ENCODE measurements around the gene HNF4A. TPM values are rescaled to one million over a fixed set of nuclear protein-coding genes. Genes with fewer than 3 reads are reported as not detected.

The HNF4A gene
- total and polyA plus RNA-seq, 2 of the 13 experiments (the other 11 are each of a cell fraction or from before 2014, with no cell fraction given) = 80.9 to 169 TPM

GRCh38 chr20:44393608-44394451 lies 38.3 kb downstream of the HNF4A start (continued):
- TF ChIP-seq UBTF (CRISPR knock-in tag; IDR thresholded peaks at IDR 0.05) (no peak), MXI1 (IDR thresholded peaks at IDR 0.05; ENCODE audit: borderline replicate concordance, low read depth, low read length) (no peak), PAWR (CRISPR knock-in tag; IDR thresholded peaks at IDR 0.05; ENCODE audit: borderline replicate concordance) (no peak), SOX13 (IDR thresholded peaks at IDR 0.05) (0 out of 2 replicates have a peak, but pooled peaks have one; percentile 19), SOX13 (CRISPR knock-in tag; conservative IDR thresholded peaks at IDR 0.05 in 1 of 2, IDR thresholded peaks at IDR 0.05 in 1 of 2) (no peak), SCMH1 (CRISPR knock-in tag; IDR thresholded peaks at IDR 0.05; ENCODE audit: borderline replicate concordance) (no peak), SETDB1 (CRISPR knock-in tag; IDR thresholded peaks at IDR 0.05; ENCODE audit: borderline replicate concordance) (no peak), HOXA3 (CRISPR knock-in tag; IDR thresholded peaks at IDR 0.05) (no peak), TMF1 (CRISPR knock-in tag; IDR thresholded peaks at IDR 0.05; ENCODE audit: low read depth) (no peak), DMTF1 (CRISPR knock-in tag; IDR thresholded peaks at IDR 0.05) (0 out of 2 replicates have a peak, but pooled peaks have one; percentile 54), RELA (CRISPR knock-in tag; IDR thresholded peaks at IDR 0.05) (no peak), SP5 (CRISPR knock-in tag; IDR thresholded peaks at IDR 0.05; ENCODE audit: borderline replicate concordance, low read depth) (no peak), ZNF644 (CRISPR knock-in tag; IDR thresholded peaks at IDR 0.05; ENCODE audit: low read depth) (peak; percentile 27; the same call in 1 of the 2 replicates), ZNF558 (CRISPR knock-in tag; IDR thresholded peaks at IDR 0.05; ENCODE audit: borderline replicate concordance) (no peak; the same call in 1 of the 2 replicates), PBX2 (CRISPR knock-in tag; IDR thresholded peaks at IDR 0.05) (no peak), ARID4A (CRISPR knock-in tag; IDR thresholded peaks at IDR 0.05; ENCODE audit: borderline replicate concordance) (no peak), HCFC1 (IDR thresholded peaks at IDR 0.05; ENCODE audit: low read depth, low read length) (no peak)
- TF ChIP-seq, protein P1, sequence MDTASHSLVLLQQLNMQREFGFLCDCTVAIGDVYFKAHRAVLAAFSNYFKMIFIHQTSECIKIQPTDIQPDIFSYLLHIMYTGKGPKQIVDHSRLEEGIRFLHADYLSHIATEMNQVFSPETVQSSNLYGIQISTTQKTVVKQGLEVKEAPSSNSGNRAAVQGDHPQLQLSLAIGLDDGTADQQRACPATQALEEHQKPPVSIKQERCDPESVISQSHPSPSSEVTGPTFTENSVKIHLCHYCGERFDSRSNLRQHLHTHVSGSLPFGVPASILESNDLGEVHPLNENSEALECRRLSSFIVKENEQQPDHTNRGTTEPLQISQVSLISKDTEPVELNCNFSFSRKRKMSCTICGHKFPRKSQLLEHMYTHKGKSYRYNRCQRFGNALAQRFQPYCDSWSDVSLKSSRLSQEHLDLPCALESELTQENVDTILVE (CRISPR knock-in tag; IDR thresholded peaks at IDR 0.05) = no peak
